HG02870 (cell line): ENCODE measurements around the gene MEF2D.

Experiments
- ATAC-seq: cut with Tn5 transposase; IDR thresholded peaks from one replicate; pipeline ENCODE4 v1.9.1; 2021; ENCODE audit warnings: mild to moderate bottlenecking, moderate library complexity; ENCODE audit not compliant: unreplicated experiment

Gene MEF2D

DNA sequence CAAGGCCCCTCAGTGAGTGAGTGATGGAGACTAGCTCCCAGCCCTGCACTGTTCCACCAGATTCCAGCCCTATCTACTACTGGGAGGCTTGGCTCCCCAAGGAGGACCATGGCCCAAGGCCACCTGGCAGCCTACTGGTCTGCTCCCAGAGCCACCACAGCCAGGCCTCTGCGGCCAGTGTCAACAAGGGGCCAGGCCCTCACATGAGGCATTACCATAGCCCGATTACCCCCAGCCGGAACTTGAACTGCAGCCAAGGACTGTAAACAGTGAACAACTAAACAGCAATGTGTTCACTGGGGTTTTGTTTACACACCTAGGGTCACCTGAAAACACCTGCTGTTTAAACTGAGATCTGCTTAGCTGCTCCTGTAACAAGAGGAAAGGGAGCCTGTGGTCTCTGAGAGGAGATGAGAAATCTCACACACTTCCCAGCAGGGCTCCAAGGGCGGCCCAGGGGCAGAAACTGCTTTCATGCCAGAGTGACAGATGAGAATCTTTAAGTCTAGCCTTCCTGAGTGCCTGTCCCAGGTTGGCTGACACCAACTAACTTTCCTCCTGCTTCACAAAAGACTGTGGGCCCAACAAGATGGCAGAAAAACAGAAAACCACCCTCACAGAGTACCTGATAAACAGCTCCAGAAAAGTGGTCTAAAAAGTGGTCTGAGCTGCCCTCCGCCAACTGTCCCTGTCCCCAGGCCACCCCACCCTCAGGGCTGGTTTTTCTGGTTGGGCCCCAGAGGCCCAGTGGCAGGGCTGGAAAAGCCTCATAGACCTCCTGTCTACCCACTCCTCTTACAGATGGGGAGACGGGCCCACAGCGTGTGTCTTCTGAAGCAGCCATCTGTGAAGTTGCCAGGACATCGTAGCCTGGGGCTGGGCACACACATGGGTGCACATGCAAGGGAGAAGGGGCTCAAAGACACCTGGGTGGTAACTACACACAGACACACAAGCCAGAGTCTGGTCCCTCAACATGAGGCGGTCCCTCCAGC is 28.8 kb downstream of the MEF2D start:
- no peak for ATAC-seq

DNA sequence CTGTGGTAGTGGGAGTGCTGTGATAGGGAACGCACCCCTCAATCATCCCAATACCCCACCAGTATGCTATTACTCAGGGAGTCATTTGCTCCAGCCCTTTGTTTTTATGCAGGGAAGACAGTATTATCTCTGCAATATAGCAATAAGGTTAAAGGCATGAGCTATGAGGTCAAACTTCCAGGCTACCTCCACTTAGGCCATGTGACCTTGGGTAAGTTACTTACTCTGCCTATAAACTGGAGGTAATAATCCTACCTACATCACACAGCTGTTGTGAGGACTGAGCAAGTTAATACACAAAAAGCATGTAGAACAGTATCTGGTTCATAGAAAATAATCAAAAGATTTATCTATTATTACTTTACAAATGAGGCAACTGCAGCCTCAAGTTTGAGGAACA is 30.1 kb downstream of the MEF2D start:
- no peak for ATAC-seq

DNA sequence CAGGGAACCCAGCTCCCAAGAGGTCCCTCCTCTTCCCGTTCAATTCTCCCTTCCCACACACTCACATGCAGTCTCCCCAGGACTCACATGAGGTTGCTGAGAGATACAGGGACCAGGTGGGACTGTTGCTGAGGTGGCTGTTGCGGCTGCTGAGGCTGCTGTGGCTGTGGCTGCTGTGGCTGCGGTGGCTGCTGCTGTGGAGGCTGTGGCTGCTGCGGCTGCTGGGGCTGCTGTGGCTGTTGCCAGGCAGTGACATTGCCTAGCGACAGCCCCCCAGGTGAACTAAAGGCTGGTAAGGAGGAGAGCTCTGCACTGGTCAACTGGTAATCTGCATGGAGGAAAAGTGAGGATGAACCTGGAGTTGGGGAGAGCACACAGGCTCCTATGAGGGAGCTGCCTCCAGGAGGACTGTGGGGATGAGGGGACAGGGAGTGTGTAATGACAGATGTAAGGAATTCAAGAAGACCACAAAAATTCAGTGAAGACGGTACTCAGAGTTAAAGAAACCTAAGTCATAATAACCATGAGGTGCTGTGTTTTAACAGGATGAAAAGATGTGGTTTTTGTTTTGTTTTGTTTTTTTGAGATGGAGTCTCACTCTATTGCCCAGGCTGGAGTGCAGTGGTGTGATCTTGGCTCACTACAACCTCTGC is 31.8 kb downstream of the MEF2D start:
- no peak for ATAC-seq

DNA sequence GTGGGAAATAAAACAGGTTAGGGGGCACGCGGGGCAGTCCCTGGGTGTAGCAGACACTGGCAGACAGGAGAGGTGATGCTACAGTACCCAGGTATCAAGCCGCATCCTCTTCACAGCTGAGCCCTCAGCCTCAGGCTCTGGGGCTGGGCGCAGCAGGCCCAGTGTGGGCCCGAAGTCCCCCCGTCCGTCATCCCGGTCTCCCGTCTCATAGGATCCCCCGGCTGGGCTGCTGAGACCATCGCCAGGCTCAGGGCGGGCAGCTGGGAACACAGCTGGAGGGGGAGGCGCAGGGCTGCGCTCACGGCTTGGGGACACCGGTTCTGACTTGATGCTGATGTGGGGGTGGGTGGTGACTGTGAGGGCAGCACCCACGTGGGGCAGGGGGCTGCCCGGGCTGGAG is 32.7 kb downstream of the MEF2D start:
- ATAC-seq, result no peak

DNA sequence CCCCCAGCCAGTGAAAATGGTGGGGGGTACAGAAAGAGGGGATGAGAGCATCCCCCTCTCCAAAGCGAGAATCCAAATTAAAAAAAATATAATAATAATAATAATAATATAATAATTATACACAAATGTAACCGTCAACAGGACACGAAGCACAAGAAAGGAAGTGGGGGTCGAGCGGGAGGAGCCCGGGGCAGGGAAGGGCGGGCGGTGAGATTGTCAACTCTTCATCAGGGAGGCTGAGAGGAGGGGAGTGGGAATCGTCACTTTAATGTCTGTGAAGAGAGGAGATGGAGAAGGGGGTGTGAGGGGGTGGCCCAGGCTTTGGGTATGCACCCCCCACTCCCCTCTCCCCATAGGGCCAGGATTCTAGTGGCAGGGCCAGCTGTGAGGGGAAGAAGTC is 33.2 kb downstream of the MEF2D start:
- no peak for ATAC-seq

DNA sequence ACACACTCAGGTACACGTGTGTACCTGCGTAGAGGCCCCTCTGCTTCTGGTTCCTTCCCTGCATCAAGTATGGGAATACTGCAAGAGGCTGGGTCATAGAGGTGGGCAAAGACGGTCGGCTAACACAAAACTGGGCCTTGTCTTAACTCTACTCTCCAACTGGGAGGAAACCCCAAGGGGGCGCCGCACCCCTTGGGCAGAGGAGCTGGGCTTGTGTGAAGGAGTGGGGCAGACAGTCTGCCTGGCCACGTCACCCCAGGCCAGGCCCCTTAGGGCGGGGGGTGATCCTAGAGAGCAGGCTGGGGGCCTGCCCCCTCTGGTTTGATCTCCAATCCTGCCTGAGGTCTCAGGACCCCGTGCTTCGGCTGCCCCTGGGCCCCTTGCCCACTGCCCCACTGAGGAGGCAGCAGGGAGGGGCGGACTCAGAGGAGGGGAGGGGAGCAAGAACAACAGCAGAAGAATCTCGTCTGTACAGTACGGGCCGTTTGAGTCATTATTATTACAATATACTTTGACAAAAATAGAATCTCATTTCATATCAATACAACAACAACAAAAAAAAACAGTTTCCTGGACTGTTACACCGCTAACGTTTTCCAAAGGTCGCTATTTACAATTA is 34.7 kb downstream of the MEF2D start:
- no peak for ATAC-seq

DNA sequence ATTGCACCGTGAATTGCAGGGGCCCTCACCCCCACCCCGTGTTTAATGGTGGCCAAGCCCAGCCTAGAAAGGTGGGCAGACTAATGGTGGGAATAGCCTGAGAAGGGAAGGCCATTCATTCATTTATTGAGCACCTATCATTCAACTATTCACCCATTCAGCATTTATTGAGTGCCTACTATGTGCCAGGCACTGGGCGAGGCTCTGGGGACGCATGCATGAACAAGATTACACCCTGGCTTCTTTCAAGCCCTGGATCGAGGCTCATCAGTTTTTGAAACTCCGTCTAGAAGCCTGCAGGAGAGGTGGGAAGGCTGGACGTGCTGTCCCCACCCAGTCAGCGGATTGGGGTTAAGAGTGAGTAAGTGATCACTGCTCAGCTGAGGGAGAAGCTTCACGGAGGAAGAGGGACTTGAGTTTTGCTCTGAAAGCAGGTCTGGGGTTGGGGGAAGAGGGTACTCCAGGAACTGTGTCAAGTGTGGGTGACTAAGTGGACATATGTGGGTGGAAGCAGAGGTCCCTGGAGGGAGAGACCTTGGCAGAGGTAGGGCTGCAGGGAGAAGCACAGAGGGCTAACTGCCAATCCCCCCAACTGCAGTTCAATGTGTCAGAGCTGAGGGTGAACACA is 35.6 kb downstream of the MEF2D start:
- ATAC-seq, result no peak

DNA sequence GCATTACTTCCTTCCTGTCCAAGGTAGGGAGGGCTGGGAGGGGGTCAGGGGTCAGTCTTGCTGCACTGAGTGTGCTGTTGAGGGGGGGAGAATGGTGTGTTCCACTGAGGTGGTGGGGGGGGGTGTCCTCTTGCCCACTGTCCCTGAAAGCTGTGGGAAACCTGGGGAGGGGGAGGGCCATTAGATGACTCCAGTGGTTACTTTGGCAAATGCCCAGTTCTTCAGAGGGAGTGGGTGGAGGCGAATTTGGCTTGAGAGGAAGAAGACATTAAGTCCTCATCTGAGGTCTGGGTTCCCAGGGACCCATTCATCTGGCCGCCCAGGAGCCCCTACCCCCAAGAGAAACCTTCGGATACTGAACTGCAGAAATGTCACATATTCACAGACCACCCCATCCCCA is 36.2 kb downstream of the MEF2D start:
- no peak for ATAC-seq

DNA sequence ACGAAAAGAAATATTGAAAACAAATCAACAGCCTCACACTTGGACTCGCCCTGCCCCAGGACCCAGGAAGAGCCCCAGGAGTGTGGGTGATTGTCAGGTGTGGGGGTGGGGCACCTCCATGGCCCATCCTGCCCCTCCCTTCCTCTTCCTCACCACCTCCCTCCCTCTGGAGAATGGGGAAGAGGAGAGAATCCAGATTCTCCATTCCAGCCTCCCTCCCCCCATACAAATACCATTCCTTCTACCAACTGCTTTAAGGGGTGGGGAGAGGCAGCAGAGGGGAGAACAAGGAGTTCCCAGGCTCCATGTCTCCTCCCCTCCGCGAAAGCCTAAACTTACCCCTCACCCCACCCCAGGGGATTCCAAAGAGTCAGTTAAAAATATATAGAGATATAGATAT is 36.7 kb downstream of the MEF2D start:
- no peak for ATAC-seq

DNA sequence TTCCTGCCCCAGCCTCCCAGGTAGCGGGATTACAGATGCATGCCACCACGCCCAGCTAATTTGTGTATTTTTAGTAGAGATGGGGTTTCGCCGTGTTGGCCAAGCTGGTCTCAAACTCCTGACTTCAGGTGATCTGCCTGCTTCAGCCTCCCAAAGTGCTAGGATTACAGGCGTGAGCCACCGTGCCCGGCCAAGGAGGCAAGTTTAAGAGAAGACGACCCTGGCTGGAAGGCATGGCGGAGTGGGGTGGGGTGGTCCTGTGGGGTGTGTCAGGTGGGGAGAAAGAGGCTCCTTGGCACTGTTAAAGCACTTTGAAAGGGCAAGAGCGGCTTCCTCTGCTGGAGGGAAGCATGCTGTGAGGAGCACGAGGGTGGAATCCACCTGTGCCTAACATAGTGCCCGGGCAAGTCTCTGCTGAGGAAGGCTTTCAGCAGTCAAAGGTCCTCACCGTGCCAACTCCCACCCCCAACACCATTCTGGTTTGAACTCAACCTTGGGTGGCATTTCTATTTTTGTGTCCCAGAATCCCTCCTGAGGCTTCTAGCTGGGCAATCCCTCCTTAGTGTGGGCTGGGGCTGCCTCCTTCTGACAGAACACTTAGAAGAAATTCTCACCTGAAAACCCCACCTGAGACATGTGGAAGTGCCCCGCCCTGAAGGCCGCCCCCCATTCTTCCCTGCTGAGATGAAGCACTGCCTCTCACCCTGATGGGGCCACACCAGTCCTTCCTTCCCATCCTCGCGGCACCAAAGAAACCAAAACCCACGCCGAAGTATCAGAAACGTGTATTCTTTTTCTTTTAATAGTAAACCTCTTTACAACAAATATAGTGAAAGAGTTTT is 37.4 kb downstream of the MEF2D start:
- ATAC-seq, result no peak

DNA sequence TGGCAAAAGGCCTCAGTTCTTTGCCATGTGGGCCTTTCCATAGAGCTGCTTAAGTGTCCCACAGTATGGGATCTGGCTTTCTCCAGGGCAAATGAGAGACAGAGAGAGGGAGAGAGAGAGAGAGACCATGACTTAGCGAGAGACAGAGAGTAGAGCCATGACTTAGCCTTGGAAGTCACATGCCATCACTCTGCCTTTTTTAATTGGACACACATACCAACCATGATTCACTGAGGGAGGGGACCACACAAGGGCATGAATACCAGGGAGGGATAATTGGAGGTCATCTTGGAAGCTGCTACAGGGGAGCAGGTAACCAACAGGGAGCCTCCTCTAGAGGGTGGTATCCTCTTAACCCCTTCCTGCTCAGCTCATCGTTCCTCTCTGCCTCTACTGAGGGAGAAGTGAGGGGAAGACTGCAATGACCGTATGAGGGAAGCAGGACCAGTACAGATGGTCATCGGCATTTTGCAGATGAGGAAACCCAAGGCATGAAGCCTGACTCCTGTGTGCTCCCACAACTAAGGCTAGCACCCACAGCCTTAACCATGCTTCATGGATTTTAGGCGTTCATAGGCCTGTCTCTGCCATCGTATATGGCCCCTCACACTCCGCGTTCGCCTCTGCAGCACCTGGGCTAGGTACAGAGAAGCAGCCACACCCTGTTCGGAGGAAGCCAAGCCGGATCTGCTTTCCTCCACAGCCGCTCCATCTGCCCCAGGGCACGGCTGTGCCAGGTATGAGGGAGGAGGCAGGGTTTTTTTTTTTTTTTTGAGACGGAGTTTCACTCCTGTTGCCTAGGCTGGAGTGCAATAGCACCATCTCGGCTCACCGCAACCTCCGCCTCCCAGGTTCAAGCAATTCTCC is 38.6 kb downstream of the MEF2D start:
- ATAC-seq, result no peak

DNA sequence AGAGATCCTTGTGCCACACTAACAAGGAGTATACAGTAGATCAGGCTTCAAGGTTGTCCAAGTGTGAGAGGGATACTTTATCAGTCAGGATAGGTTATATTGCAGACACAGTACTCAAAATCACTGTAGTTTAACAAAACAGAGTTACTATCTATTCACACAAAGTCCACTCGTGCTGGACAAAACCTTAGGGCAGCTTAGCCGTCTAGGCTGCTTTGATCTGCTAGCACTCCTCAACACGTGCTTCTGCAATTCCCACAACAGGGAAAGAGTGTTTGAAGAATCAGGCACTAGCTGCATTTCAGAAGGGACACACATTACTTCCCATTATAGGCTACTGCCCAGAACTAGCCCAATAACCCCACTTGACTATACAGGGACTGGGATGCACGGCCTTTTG is 39.5 kb downstream of the MEF2D start:
- ATAC-seq, result no peak

DNA sequence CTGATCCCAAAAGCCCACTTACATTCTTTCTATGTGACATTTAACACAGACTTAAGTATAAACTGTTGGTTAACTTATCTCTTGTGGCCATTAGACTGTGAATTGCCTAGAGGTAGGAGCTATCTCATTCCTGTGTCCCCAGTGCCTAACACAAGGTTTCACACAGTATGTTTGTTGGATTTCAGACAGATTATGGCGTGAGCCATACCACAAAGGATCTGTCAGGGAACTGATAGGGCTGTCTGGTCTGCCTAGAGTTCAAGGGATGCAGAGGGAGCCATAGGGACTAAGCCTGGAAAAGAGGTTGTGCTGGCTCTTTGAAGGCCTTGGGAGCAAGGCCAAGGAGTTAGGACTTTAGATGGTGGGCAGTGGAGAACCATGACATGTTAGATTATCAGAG is 40.0 kb downstream of the MEF2D start:
- ATAC-seq, result no peak

DNA sequence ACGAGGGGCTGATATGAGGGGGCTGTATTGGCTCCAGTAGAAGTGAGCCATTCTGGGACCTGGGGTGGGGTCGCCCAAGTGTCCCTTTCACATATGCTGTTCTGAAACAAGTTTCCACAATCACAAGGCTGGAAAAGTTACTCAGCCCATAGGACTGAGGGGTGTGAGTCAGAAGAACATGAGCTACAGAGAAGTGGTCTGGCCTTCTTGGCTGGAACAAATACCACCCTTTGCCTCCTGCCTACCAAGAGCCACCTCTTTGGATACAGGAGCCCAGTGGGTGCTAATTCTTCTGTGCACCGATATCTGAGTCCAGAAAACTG is 42.4 kb downstream of the MEF2D start:
- ATAC-seq, result no peak

DNA sequence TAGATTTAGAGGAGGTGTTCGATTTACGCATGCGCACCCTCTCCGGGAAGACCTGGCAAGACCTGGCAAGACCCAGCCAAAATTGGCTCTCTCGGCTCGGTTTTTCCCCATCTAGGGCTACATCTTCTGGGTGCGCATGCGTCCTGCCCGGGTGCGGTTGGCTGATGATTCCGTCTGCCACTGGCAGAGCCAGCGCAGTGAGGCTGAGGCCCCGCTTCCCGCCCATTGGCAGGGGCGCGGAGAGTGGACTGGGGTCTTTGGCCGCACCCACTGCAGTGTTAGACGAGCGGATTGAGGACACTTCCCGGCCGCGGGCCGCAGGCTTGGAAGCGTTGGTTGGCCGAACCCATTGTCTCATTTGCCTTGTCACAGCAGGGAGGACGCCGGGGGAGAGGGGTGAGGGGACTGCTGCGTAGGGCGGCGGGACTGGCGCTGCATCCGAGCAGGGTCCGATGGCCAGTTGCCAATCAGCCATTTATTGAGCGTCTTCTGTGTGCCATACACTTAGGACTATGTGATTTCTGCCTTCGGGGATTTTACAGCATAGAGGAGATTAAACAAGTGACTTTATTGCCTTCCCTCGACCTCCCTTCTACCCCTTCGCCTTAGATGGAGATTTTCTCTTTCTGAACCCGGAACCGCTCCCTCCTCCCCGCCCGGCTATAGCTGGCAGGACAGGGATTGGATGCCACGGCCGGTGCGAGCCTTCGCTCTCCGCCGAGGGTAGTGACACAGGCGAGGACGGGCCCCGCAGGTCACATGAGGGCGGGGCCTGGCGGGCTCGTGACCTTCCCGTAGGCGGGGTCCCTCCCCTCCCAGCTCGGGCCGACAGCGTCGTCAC is 43.7 kb downstream of the MEF2D start:
- peak; percentile 63 for ATAC-seq

DNA sequence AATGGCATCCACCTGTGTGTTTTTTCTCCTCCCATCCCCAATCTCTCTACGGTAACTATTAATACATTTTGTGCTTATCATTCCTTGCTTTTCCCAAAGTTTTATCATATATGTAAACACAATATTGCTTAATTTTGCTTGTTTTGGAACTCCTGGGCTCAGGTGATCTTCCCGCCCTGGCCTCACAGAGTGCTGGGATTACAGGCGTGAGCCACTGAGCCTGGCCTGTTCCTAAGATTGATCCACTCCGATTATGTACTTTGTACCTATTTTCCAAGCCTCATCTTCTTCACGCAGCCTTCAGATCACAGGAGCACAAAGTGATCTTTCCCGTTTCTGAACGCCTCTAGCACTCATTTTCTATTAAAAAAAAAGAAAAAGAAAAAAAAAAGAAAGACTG is 45.2 kb downstream of the MEF2D start:
- no peak for ATAC-seq

DNA sequence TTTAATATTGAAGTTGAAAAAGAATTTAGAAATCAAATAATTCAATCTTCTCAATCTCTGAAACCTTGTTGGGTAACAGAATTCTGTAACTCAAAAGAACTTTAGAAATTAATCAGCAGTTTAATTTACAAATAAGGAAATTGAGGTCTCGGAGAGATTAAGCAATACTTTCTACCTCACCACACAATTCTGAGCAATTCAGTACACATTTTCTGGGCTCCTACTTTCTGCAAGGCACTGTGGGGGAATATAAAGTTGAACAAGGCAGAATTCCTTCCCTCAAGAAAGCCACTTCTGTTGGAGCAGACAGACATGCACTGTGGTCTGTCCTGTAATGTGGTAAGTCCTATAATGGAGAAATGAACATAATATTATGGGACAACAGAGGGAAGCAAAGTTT is 47.7 kb downstream of the MEF2D start:
- ATAC-seq, result no peak

DNA sequence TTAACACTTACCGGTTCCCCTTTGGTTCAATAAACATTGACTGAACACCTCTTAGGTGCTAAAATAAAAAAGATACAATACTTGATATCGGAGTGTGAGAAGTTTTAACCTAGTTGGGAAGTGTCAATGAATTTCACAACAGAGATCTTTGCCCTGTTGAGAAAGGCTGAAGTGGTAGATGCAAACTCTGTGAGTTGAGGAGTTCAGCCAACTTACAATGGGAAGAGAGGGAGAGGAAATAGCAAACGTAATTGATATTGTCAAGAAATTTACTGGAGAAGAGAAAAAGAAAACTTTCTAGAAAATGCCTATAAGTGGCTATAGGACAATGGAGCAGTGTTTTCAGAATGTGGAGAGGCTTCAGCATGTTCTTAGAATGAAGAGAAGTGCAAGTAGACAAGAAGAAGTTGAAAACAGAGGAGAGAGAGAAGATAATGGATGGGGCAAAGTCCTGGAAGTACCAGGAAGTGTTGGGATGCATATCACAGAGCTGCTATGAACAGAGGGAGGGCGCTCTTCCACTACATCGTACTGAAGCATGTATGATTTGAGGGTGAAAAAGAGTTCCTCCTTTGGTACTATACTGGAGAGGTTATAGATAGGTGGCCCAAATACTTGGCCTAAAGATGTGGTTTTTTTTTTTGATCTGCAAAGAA is 48.9 kb downstream of the MEF2D start:
- no peak for ATAC-seq
